Stimulated activated CD4-positive, alpha-beta T cell treated with anti-CD3 and anti-CD28 coated beads, Interleukin-12 subunit alpha, Interleukin-12 subunit beta, amount 100 ng/mL, for 24 hours (primary cell): ENCODE results near the gene SLC1A2.

Experiments
- DNase-seq, 2 experiments: peaks; one replicate each; pipeline ENCODE4 v3.0.0-alpha.2; 2020; ENCODE audit warnings: low read depth in 2 of 2

Gene SLC1A2

GRCh38 chr11:35326266-35326879, 93.0 kb downstream of the SLC1A2 start:
- no peak for DNase-seq

DNA sequence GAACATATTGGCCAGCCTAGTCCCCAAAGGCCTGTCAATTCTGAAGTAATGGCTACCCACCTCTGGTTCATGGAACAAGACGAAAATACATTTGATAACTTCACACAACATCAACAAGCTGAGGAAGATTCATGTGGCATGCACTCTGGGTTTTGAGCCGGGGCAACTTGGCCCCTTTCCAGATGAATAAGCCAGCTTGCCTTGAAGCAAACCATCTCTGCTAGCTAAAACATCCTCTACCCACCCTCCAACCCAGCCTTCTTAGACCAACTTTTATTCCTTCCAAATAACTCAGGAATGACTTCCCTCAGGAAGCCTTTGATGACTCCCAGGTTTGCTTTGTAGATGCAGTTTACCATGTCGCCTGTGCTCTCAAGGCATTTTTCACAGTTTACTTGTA, 94.4 kb downstream of the SLC1A2 start:
- DNase-seq = no peak

DNA sequence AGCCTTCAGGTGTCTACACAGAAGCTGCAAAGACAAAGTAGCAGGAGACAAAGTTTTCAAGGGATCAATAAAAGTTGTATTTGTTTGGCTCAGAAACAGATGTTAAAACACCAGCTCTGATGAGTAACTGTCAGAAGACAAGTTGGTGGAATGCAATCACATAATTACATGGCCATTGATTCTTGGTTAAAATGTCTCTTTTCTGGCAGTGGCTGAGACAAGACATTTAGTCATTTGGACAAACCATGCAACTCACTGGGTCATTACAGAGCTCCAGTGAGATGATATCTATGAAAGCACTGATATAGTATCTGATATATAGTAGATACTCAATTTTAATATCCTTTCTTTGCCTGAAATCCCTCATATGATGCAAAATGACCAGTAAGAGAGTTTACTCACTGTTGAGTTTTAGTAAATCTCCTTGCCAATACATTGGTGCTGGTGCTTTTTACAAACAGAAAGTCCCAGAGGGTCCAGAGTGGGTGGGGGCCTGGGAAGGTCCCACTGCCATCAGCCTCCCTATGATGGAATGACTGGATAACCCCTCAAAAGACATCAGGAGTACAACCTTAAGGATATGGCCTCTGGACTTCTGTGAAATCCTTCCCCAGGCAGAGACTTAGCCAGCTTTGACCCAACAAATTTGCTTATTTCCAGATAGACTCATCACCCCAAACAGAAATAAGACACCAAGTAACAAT, 95.0 kb downstream of the SLC1A2 start:
- DNase-seq = no peak

GRCh38 chr11:35323076-35323868, 96.1 kb downstream of the SLC1A2 start:
- no peak for DNase-seq

DNA sequence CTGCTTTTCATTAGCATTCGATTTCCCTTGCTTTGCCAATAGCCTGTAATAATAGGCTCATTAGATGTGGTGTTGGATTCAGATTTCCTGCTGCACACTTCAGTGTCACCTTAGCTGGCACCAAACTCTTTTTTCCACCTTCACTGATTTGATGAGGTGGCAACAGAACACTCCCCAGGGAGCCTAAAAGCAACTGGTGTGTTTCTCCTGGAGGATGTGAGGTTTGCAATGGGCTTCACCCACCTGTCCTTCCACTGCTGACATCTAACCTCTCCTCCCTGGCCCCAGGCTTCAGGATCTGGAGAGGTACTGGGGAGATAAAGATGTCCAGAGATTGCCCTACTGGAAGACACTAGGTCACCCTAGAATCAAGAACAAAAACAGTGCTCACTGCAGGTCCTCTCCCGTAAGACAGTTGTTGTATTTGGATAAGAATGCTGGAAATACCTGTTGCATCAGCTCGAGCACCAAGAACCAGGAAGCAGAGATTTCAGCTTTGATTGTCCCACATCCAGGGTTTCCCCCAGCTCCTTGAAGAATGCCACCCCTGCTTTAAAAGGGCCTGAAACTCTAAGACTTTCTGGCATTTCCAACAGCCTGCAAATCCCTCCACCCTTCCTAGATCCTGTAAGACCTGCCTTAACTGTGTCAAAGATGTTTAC, 96.9 kb downstream of the SLC1A2 start:
- no peak for DNase-seq

GRCh38 chr11:35321532-35322317, 97.6 kb downstream of the SLC1A2 start:
- no peak for DNase-seq

DNA sequence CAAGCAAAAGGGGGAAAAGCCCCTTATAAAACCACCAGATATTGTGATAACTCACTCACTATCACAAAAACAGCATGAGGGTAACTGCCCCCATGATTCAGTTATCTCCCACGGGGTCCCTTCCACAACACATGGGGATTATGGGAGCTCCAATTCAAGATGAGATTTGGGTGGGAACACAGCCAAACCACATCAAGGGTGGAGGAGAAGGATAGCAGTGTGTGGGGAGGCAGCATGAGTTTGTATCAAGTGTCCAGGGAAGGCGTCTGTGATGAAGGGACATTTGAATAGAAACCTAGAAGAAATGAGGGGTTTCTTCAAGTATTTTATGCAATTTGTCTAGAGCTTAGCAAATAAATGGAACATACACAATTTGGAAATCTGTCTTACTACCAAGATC, 98.2 kb downstream of the SLC1A2 start:
- no peak for DNase-seq

GRCh38 chr11:35318977-35319925, 100.1 kb downstream of the SLC1A2 start:
- no peak for DNase-seq

GRCh38 chr11:35318309-35318708, 101.0 kb downstream of the SLC1A2 start:
- no peak for DNase-seq

GRCh38 chr11:35317253-35317652, 102.1 kb downstream of the SLC1A2 start:
- DNase-seq = no peak

DNA sequence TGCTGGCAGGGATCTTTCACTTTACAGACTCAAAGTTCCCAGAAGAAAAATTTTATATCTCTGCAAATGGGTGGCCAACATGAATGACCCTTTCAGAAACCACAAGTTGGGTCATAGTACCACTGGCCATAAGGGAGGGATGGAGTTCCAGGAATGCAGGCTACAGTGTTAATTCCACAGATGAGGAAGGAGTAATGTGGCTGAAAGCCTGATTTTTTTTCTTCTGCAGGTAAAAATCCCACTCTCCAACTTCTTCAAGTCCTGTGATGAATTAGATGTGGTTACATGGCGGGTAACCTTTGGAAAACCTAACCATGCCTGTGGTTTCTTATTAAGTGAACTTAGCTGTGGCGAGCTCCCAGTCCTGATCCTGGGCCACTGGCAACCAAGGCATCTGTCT, 103.2 kb downstream of the SLC1A2 start:
- no peak for DNase-seq

GRCh38 chr11:35313760-35314153, 105.6 kb downstream of the SLC1A2 start:
- DNase-seq = no peak

- DNase-seq = no peak
These were observed 106.1 kb downstream of the SLC1A2 start for GRCh38 chr11:35313066-35313759.

- DNase-seq = no peak
These were observed 108.0 kb downstream of the SLC1A2 start for GRCh38 chr11:35311331-35311730.

- no peak for DNase-seq
These were observed 111.2 kb downstream of the SLC1A2 start for GRCh38 chr11:35308157-35308556.

DNA sequence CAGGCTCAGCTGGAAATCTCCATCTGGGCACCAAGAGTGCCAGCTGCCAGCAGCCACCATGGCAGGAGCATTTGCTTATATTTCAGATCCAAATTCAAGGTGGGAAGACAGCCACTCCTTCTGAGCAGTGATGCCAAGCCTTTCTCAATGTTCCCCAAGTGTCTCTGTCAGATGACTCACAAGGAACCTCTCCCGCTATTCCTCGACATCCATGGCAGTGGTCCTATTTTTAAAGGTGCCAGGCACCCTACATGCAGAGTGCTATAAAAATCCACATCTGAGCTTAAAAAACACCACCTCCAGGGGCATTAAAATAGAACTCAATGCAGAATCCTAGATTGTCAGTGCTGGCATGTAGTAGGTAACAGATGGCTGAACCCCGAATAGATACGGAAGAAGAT, 112.1 kb downstream of the SLC1A2 start:
- no peak for DNase-seq

- DNase-seq = no peak
These were observed 113.5 kb downstream of the SLC1A2 start for GRCh38 chr11:35305670-35306382.

- DNase-seq = no peak
These were observed 114.4 kb downstream of the SLC1A2 start for GRCh38 chr11:35304900-35305460.

DNA sequence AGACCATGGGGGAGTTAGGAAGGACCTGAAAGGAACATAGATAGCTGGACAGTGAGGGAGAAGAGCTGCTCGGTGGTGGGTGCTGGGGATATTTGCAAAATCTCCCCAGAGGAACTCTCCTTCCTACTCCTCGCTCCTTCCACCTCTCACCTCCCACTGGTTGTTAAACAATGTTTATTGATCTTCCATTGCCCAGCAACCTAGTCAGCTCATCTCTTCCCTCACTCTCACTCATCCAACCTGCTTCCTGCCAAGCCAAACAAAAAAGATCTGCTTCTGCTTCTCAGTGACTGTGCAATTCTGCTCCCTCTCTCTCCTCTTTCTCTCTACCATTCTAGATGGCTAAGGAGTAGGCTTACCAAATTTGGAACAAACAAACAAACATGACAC, 115.0 kb downstream of the SLC1A2 start:
- no peak for DNase-seq
